Spleen (tissue), 11 donors: ENCODE data around the gene CPLX3. TPM values are rescaled to one million over a fixed set of nuclear protein-coding genes. Genes with fewer than 3 reads are reported as not detected.

Experiments
- DNase-seq: peaks from one replicate; pipeline ENCODE4 v3.0.0-alpha.2; 2020
- H3K27ac ChIP-seq, 8 donors: fragments of 200-600 bp; sonication (generic) in 7 of 8; 1 replicate in 4 of 8; 2 replicates in 4 of 8; pipeline versions ENCODE4 v1.5.0 to v1.8.0; 2016 to 2021; ENCODE audit warnings: inconsistent platforms in 4 of 8, mild to moderate bottlenecking in 4 of 8, moderate library complexity in 1 of 8
- H3K27me3 ChIP-seq, 7 donors: fragments of 200-600 bp; sonication (generic) in 6 of 7; replicated peaks in 1 of 7; 1 replicate in 4 of 7; 2 replicates in 3 of 7; pipeline versions ENCODE4 v1.5.0 to v1.8.0; 2016 to 2021; ENCODE audit warnings: inconsistent platforms in 3 of 7, mild to moderate bottlenecking in 1 of 7
- H3K36me3 ChIP-seq, 6 donors: fragments of 200-600 bp; sonication (generic) in 5 of 6; 1 replicate in 4 of 6; 2 replicates in 2 of 6; pipeline versions ENCODE4 v1.5.0 to v1.8.0; 2016 to 2021; ENCODE audit warnings: inconsistent platforms in 2 of 6
- H3K4me1 ChIP-seq, 6 donors: fragments of 200-600 bp; sonication (generic) in 5 of 6; 1 replicate in 3 of 6; 2 replicates in 3 of 6; pipeline versions ENCODE4 v1.5.0 to v1.8.0; 2016 to 2021; ENCODE audit warnings: inconsistent platforms in 3 of 6
- H3K4me3 ChIP-seq, 8 donors: fragments of 200-600 bp; sonication (generic) in 7 of 8; 1 replicate in 4 of 8; 2 replicates in 4 of 8; pipeline versions ENCODE4 v1.5.0 to v1.8.0; 2016 to 2021; ENCODE audit warnings: inconsistent platforms in 4 of 8, mild to moderate bottlenecking in 4 of 8, moderate library complexity in 2 of 8
- H3K9me3 ChIP-seq, 8 donors: fragments of 200-600 bp; sonication (generic) in 7 of 8; 1 replicate in 4 of 8; 2 replicates in 4 of 8; pipeline versions ENCODE4 v1.5.0 to v1.8.0; 2016 to 2021; ENCODE audit warnings: inconsistent platforms in 4 of 8
- POLR2A ChIP-seq, 3 donors: fragments of 450-650 bp; IDR thresholded peaks; one replicate each; pipeline ENCODE4 v1.5.1; 2017; ENCODE audit warnings: antibody characterized with exemption in 3 of 3, mild to moderate bottlenecking in 1 of 3
- POLR2AphosphoS5 ChIP-seq, 3 donors: sonication (generic); formaldehyde crosslinking; IDR thresholded peaks; one replicate each; pipeline ENCODE4 v1.5.1; 2017; ENCODE audit warnings: antibody characterized with exemption in 3 of 3
- WGBS, 5 donors: extraction: QIAGEN DNeasy Blood & Tissue Kit in 3 of 5; methylation state at CpG; one replicate each; pipeline versions ENCODE4 v1.1.5 to v1.1.7; 2013 to 2018; 5-methylcytosine and 5-hydroxymethylcytosine counted together
- intact Hi-C: fragments of 100-400 bp; cut with DNase I; formaldehyde crosslinking; loops from one replicate; pipeline ENCODE4 v1.15.0; 2023; ENCODE audit warnings: low total_unique reads
- polyA plus RNA-seq, 3 donors: library from polyadenylated mRNA; stranded (reverse); fragments of 200-250 nt; gene quantifications; one replicate each; pipeline ENCODE4 v1.2.1, GENCODE V29; 2013
- total RNA-seq, 7 donors: library from RNA; depleted of rRNA in 3 of 7; stranded (reverse); fragments of >200 nt in 3 of 7; fragmentation: NEBNext Ultra II Directional in 4 of 7; extraction: Animal tissue kit (Norgen Biotek cat#: 25700) in 4 of 7; gene quantifications; one replicate each; pipeline versions ENCODE4 v1.1.0 to v1.2.1, GENCODE V29; 2016 to 2021
- TF ChIP-seq, protein P1 (sequence below), 11 experiments: fragments of 200-600 bp in 7 of 11; fragments of 450-650 bp in 4 of 11; sonication (generic) in 4 of 11; IDR thresholded peaks in 8 of 11; conservative IDR thresholded peaks in 3 of 11; 1 replicate in 7 of 11; 2 replicates in 4 of 11; pipeline versions ENCODE4 v1.4.0 to v1.8.0; 2016 to 2021; ENCODE audit warnings: antibody characterized with exemption in 11 of 11, inconsistent platforms in 4 of 11, mild to moderate bottlenecking in 1 of 11
- donor health status: healthy with polysubstance abuse.
- donor health status: DM: no; HTN: no; CAD: no; lungs with moderate emphysema.
- donor health status: DM: no; HTN: no; CAD: no.
- donor health status: Bipolar disorder and iron deficiency.
- donor health status: healthy.
- donor health status: DM: no; HTN: no; CAD: no.
- donor health status: DM: yes; HTN: yes; CAD: no.

The CPLX3 gene
- total and polyA plus RNA-seq, 10 donors, result 17.7 to 207 (median 39.1) TPM

DNA sequence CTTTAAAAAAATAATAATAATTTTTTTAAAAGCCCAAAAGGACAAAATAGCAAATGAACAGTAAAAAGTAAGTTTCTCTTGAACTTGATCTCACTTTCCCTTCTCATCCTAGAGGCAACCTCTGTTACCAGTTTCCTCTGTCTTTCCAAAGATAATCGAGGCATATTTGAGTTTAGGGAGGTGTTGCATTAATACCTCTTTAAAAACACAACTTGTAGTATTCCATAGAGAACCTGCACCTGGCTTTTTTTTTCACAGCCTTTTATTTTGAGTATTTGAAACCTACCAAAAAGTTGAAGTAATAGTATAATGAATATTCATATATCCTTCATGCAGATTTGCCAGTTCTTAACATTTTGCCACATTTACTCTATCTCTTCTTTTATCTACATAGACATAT, 35.4 kb upstream of the CPLX3 start:
- TF ChIP-seq POLR2A (IDR thresholded peaks at IDR 0.05), result no peak
- no peak for TF ChIP-seq POLR2AphosphoS5 (IDR thresholded peaks at IDR 0.05)
- H3K4me3 ChIP-seq, result peak overlapping the region in 5 of 8 donors; percentile 47 to 98 (median 83)
- H3K36me3 ChIP-seq, result peaks cover 0 to 48% (median 3%) of the 10 kb centered on the region in 6 donors
- intact Hi-C loops, result no loop called here
- H3K27ac ChIP-seq, result peak overlapping the region; percentile 94 to 99 (median 96)
- 4 to 18% (median 11%) methylated on average over 1 of the region's 1 CpG for WGBS, 5 donors
- H3K27me3 ChIP-seq, result no peaks in the 10 kb centered on the region
- no peaks in the 10 kb centered on the region for H3K9me3 ChIP-seq
- no peak for DNase-seq
- peaks cover 95 to 100% (median 99%) of the 10 kb centered on the region in 6 donors for H3K4me1 ChIP-seq

DNA sequence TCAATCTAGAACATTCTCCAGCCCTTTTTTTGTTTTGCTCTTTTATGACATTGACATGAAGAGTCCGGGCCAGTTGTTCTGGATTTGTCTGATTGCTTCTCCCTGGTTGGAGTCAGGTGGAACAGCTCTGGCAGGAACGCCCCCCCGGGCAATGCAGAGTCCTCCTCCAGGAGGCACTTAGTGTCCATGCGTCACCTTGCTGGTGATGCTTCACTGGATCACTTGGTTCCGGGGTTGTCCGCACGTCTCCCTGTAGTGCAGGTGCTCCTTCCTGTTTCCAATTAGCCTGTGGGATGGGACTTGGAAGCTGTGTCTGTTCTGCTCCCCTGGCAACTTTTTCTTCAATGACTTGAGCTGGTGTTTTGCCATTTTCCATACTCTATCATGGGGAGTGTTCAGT, 34.8 kb upstream of the CPLX3 start:
- 54 to 76% (median 68%) methylated on average over 7 of the region's 7 CpGs for WGBS, 5 donors
- H3K4me1 ChIP-seq, result peaks cover 95 to 100% (median 99%) of the 10 kb centered on the region in 6 donors
- no peaks in the 10 kb centered on the region for H3K27me3 ChIP-seq
- H3K36me3 ChIP-seq, result peaks cover 0 to 49% (median 3%) of the 10 kb centered on the region in 6 donors
- DNase-seq, result peak; percentile 80
- TF ChIP-seq POLR2A (IDR thresholded peaks at IDR 0.05) (no peak), POLR2AphosphoS5 (IDR thresholded peaks at IDR 0.05) (peak in 1 of 3 donors; percentile 27)
- TF ChIP-seq, protein P1, sequence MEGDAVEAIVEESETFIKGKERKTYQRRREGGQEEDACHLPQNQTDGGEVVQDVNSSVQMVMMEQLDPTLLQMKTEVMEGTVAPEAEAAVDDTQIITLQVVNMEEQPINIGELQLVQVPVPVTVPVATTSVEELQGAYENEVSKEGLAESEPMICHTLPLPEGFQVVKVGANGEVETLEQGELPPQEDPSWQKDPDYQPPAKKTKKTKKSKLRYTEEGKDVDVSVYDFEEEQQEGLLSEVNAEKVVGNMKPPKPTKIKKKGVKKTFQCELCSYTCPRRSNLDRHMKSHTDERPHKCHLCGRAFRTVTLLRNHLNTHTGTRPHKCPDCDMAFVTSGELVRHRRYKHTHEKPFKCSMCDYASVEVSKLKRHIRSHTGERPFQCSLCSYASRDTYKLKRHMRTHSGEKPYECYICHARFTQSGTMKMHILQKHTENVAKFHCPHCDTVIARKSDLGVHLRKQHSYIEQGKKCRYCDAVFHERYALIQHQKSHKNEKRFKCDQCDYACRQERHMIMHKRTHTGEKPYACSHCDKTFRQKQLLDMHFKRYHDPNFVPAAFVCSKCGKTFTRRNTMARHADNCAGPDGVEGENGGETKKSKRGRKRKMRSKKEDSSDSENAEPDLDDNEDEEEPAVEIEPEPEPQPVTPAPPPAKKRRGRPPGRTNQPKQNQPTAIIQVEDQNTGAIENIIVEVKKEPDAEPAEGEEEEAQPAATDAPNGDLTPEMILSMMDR (IDR thresholded peaks at IDR 0.05 in 8 of 11, conservative IDR thresholded peaks at IDR 0.05 in 3 of 11), result no peak
- H3K27ac ChIP-seq, result peak overlapping the region; percentile 94 to 99 (median 96)
- peak overlapping the region in 2 of 8 donors; percentile 3 to 47 for H3K4me3 ChIP-seq
- intact Hi-C loops, result no loop called here
- H3K9me3 ChIP-seq, result no peaks in the 10 kb centered on the region

- WGBS, 5 donors, result 39 to 54% (median 45%) methylated on average over 8 to 12 of the region's 12 CpGs
- Histone ChIP-seq H3K4me1 (peaks cover 92 to 100% (median 99%) of the 10 kb centered on the region in 6 donors), H3K4me3 (peak overlapping the region in 2 of 8 donors; percentile 3 to 47), H3K36me3 (peaks cover 0 to 54% (median 3%) of the 10 kb centered on the region in 6 donors), H3K27me3 (no peaks in the 10 kb centered on the region), H3K9me3 (no peaks in the 10 kb centered on the region), H3K27ac (peak overlapping the region; percentile 35 to 99 (median 96))
- DNase-seq, result no peak
- TF ChIP-seq, protein P1 (IDR thresholded peaks at IDR 0.05 in 8 of 11, conservative IDR thresholded peaks at IDR 0.05 in 3 of 11), result no peak
- TF ChIP-seq POLR2AphosphoS5 (IDR thresholded peaks at IDR 0.05), result peak in 2 of 3 donors; percentile 22 to 38
- intact Hi-C loops, result no loop called here
Observed at GRCh38 chr15:74792227-74793016, 34.0 kb upstream of the CPLX3 start.

GRCh38 chr15:74793135-74794028, 33.0 kb upstream of the CPLX3 start:
- peaks cover 92 to 100% (median 99%) of the 10 kb centered on the region in 6 donors for H3K4me1 ChIP-seq
- 34 to 49% (median 45%) methylated on average over 11 to 12 of the region's 12 CpGs for WGBS, 5 donors
- peak overlapping the region; percentile 35 to 99 (median 96) for H3K27ac ChIP-seq

More at GRCh38 chr15:74793135-74794028, 33.0 kb upstream of the CPLX3 start:
- no peak for TF ChIP-seq POLR2A (IDR thresholded peaks at IDR 0.05)
- TF ChIP-seq, protein P1 (IDR thresholded peaks at IDR 0.05 in 8 of 11, conservative IDR thresholded peaks at IDR 0.05 in 3 of 11), result peak; percentile 30 to 79 (median 60)
- peak in 2 of 3 donors; percentile 54 to 58 for TF ChIP-seq POLR2AphosphoS5 (IDR thresholded peaks at IDR 0.05)
- H3K9me3 ChIP-seq, result no peaks in the 10 kb centered on the region
- intact Hi-C loops, result no loop called here
- peaks cover 0 to 64% (median 6%) of the 10 kb centered on the region in 6 donors for H3K36me3 ChIP-seq
- H3K4me3 ChIP-seq, result peak overlapping the region in 4 of 8 donors; percentile 1 to 47 (median 18)
- no peaks in the 10 kb centered on the region for H3K27me3 ChIP-seq
- peak; percentile 90 for DNase-seq
